Measurements from ENCODE around the gene HMGCLL1. TPM values are rescaled to one million over a fixed set of nuclear protein-coding genes. Genes with fewer than 3 reads are reported as not detected.

The HMGCLL1 gene
- polyA plus RNA-seq, 3 donors, result not detected

- Mint-ChIP-seq H3K27me3 (ENCODE audit: low read depth in 3 of 3) (no peaks in the 10 kb centered on the region), H3K4me1 (no peaks in the 10 kb centered on the region), H3K4me3 (no peak overlapping the region), H3K27ac (no peak overlapping the region), H3K36me3 (no peaks in the 10 kb centered on the region), H3K9me3 (peaks cover 0 to 3% (median 0%) of the 10 kb centered on the region in 7 donors)
- H3K4me3 ChIP-seq (replicated peaks in 1 of 3; ENCODE audit: low read depth in 2 of 3, low read length in 3 of 3), result no peak overlapping the region
- no CpG with 5 or more reads among the region's 4 CpGs for WGBS (ENCODE audit: insufficient coverage)
- TF ChIP-seq CTCF (IDR thresholded peaks at IDR 0.05), result no peak
- no peak overlapping the region for H3K4me2 ChIP-seq (replicated peaks; ENCODE audit: extremely low read depth, low read length, poor library complexity, severe bottlenecking)
- H3K79me2 ChIP-seq (ENCODE audit: insufficient read depth, low read length), result no peaks in the 10 kb centered on the region
- DNase-seq, result no peak
- no peaks in the 10 kb centered on the region for H3K9me3 ChIP-seq (replicated peaks in 1 of 2; ENCODE audit: control insufficient read depth in 1 of 2, insufficient read depth in 1 of 2, low read length in 2 of 2)
- no peaks in the 10 kb centered on the region for H4K20me1 ChIP-seq (ENCODE audit: insufficient read depth, low read length)
- no peaks in the 10 kb centered on the region for H3K4me1 ChIP-seq (ENCODE audit: control insufficient read depth in 1 of 2, insufficient read depth in 2 of 2, low read length in 2 of 2)
- no peaks in the 10 kb centered on the region for H3K27me3 ChIP-seq (ENCODE audit: control insufficient read depth in 2 of 2, insufficient read depth in 2 of 2, low read length in 2 of 2)
- intact Hi-C loops (cut with micrococcal nuclease), result no loop called here
- H3K36me3 ChIP-seq (replicated peaks in 1 of 2; ENCODE audit: control insufficient read depth in 1 of 2, insufficient read depth in 2 of 2, low read length in 2 of 2), result no peaks in the 10 kb centered on the region
- no peak overlapping the region for H3K27ac ChIP-seq (ENCODE audit: low read depth in 1 of 2, low read length in 2 of 2)
- H3K9ac ChIP-seq (ENCODE audit: insufficient read depth, low read length, poor library complexity, severe bottlenecking), result no peak overlapping the region
- H2AFZ ChIP-seq (ENCODE audit: insufficient read depth, low read depth, low read length, poor library complexity, severe bottlenecking), result no peak overlapping the region
Observed at GRCh38 chr6:55567558-55567957, 11.4 kb downstream of the HMGCLL1 start.

- Mint-ChIP-seq H3K4me1 (no peaks in the 10 kb centered on the region), H3K27ac (no peak overlapping the region), H3K27me3 (ENCODE audit: low read depth in 3 of 3) (no peaks in the 10 kb centered on the region), H3K4me3 (no peak overlapping the region), H3K9me3 (no peaks in the 10 kb centered on the region), H3K36me3 (no peaks in the 10 kb centered on the region)
- intact Hi-C loops (cut with micrococcal nuclease), result no loop called here
- Histone ChIP-seq H3K4me1 (ENCODE audit: control insufficient read depth in 1 of 2, insufficient read depth in 2 of 2, low read length in 2 of 2) (no peaks in the 10 kb centered on the region), H3K9ac (ENCODE audit: insufficient read depth, low read length, poor library complexity, severe bottlenecking) (no peak overlapping the region), H2AFZ (ENCODE audit: insufficient read depth, low read depth, low read length, poor library complexity, severe bottlenecking) (no peak overlapping the region), H4K20me1 (ENCODE audit: insufficient read depth, low read length) (no peaks in the 10 kb centered on the region), H3K79me2 (ENCODE audit: insufficient read depth, low read length) (no peaks in the 10 kb centered on the region), H3K9me3 (replicated peaks in 1 of 2; ENCODE audit: control insufficient read depth in 1 of 2, insufficient read depth in 1 of 2, low read length in 2 of 2) (no peaks in the 10 kb centered on the region), H3K4me2 (replicated peaks; ENCODE audit: extremely low read depth, low read length, poor library complexity, severe bottlenecking) (no peak overlapping the region), H3K4me3 (replicated peaks in 1 of 3; ENCODE audit: low read depth in 2 of 3, low read length in 3 of 3) (no peak overlapping the region), H3K36me3 (replicated peaks in 1 of 2; ENCODE audit: control insufficient read depth in 1 of 2, insufficient read depth in 2 of 2, low read length in 2 of 2) (no peaks in the 10 kb centered on the region), H3K27me3 (ENCODE audit: control insufficient read depth in 2 of 2, insufficient read depth in 2 of 2, low read length in 2 of 2) (no peaks in the 10 kb centered on the region), H3K27ac (ENCODE audit: low read depth in 1 of 2, low read length in 2 of 2) (no peak overlapping the region)
- no peak for DNase-seq
- WGBS (ENCODE audit: insufficient coverage), result no CpG with 5 or more reads among the region's 4 CpGs
- TF ChIP-seq CTCF (IDR thresholded peaks at IDR 0.05), result no peak
Observed at GRCh38 chr6:55566036-55566710, 12.8 kb downstream of the HMGCLL1 start.

All from CD14-positive monocyte (primary cell).